Measurements from ENCODE around the gene RAB26. TPM values are rescaled to one million over a fixed set of nuclear protein-coding genes. Genes with fewer than 3 reads are reported as not detected.
A peak's percentile ranks its signal among the peaks of the same experiment; 100 is the strongest.
"Not testable (repeated sequence)": the region's sequence is repeated elsewhere in the genome, so short reads cannot be mapped to it uniquely, and the experiment has no call there.

Gene RAB26, protein sequence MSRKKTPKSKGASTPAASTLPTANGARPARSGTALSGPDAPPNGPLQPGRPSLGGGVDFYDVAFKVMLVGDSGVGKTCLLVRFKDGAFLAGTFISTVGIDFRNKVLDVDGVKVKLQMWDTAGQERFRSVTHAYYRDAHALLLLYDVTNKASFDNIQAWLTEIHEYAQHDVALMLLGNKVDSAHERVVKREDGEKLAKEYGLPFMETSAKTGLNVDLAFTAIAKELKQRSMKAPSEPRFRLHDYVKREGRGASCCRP
- total RNA-seq (1 to 10 TPM in 8 of 10 donors, under 1 TPM in 2; 0.74 to 4.3 (median 1.6) TPM), polyA plus RNA-seq (1 to 10 TPM in 1 of 2 donors, under 1 TPM in 1; 0.26 to 6.4 TPM)
- long read RNA-seq, donor 1, partial matches to known transcripts, result 0 of 6 reads
- long read RNA-seq, donor 1, other reads (novel, unspliced or antisense), result 6 of 6 reads
- long read RNA-seq, donor 2, partial matches to known transcripts, result 2 of 7 reads
- long read RNA-seq, donor 2, other reads (novel, unspliced or antisense), result 3 of 7 reads
- long read RNA-seq, donor 3, partial matches to known transcripts, result 0 of 11 reads
- long read RNA-seq, donor 3, other reads (novel, unspliced or antisense), result 11 of 11 reads

DNA sequence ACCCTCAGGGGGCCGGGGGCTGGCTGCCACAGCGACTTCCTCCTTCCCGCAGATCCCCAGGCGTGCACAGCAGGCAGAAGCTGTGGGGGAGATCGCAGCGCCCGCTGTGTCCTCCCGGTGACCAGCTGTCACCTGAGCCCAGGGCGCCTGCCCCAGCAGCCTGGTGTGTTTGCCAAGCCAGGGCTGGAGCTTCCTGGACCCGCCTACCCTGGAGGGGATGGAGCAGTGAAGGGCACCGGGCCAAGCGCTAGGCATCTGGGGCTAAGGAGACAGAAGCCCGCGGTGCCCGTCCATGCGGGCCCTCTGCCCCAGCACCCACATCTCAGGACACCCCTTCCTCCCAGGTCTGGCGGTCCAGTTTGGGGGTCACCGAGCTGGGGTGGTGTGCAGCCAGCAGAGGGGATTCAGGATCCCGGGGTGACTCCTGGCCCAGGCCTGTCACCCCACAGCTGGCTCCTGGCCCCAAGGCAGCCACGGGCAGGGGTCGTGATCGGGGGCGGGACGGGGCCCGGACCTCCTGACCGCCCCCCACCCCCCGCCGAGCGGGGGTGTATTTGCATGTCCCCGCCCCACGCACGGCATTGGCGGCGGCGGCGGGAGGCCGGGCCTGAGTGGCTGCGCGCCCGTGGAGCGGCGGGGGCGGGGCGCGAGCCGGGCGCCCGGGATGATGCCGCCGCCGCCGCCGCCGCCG lies at the start of gene RAB26:
Gene RAB26 (plus strand): TSS at position 645 of the 691 bp plus-strand sequence. CDS start 159 bp downstream, outside the sequence.
- DNase-seq, result peak; percentile 84
- peak within 1 kb of the TSS; percentile 29 to 64 (median 53) for H3K4me3 ChIP-seq
- peaks cover 0 to 18% (median 2%) of the 10 kb centered on the region in 9 donors for H3K36me3 ChIP-seq
- peaks cover 20 to 58% (median 52%) of the 10 kb centered on the region in 9 donors for H3K4me1 ChIP-seq
- TF ChIP-seq CTCF (IDR thresholded peaks at IDR 0.05), result no peak
- H3K9me3 ChIP-seq, result no peaks in the 10 kb centered on the region
- intact Hi-C loops (cut with DNase I), result loop anchor here in 2 of 10 donors (10.0 kb wide), 2 partner anchors 63 to 143 kb away; partner anchors contain the start of gene ZNF598 (in 1 of the 2)
- 9 to 10% methylated on average over 37 to 45 of the region's 55 CpGs for WGBS, 2 donors
- H3K27me3 ChIP-seq, result peaks cover 0 to 14% (median 0%) of the 10 kb centered on the region in 7 donors
- H3K27ac ChIP-seq, result peak within 1 kb of the TSS; percentile 13 to 91 (median 82)
- peak; percentile 82 to 93 (median 90) for ATAC-seq

DNA sequence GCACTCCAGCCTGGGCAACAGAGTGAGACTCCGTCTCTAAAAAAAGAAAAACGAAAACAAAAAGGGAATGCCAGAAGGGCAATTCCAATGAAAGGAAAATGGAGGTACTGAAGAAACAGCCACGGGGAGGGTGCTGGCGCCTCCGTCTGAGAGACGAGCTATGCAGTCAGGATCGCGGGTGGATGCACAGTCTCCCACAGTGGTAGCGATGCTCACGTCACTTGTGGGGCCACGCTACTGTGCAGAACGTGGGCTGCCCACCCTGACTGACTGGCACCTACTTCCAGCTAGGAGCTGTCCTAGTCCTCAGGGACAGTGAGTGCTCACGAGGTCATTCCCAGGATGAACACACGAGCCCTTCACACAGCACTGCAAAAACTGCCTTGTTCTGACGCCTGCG lies 46.8 kb upstream of the RAB26 start:
- DNase-seq; H3K4me1 ChIP-seq; H3K27me3 ChIP-seq; intact Hi-C loops (cut with DNase I); H3K27ac ChIP-seq; H3K9me3 ChIP-seq; ATAC-seq; H3K4me3 ChIP-seq: not testable (repeated sequence)
- H3K36me3 ChIP-seq, result peaks cover 0 to 83% (median 31%) of the 10 kb centered on the region in 9 donors
- 89 to 93% methylated on average over 12 of the region's 16 CpGs for WGBS, 2 donors

DNA sequence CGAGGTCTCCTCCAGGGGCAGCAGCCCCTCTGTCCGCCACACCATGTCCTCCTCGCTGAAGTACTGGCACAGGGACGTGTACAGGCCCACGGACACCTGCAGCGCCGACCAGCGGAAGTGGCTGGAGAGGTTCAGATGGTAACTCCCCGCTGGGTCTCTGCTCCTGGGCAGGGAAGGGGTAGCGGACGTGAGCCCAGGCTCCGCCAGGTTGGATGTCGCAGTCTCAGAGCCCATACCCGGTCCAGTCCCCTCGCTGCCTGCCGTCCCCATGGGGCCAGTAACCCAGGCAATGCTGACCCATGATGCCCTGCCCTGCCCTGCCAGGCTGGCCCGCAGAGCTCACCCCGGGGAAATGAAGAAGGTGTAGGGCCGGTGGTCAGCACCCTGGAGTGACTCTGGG lies 46.0 kb upstream of the RAB26 start:
- no peak for TF ChIP-seq CTCF (IDR thresholded peaks at IDR 0.05)
- ATAC-seq (no peak), DNase-seq (no peak)
- no peak overlapping the region for H3K27ac ChIP-seq
- peaks cover 0 to 2% (median 0%) of the 10 kb centered on the region in 9 donors for H3K4me1 ChIP-seq
- H3K9me3 ChIP-seq, result no peaks in the 10 kb centered on the region
- WGBS, 2 donors, result 92 to 94% methylated on average over 18 to 19 of the region's 19 CpGs
- H3K4me3 ChIP-seq, result no peak overlapping the region
- intact Hi-C loops (cut with DNase I), result no loop called here
- no peaks in the 10 kb centered on the region for H3K27me3 ChIP-seq
- peaks cover 0 to 81% (median 27%) of the 10 kb centered on the region in 9 donors for H3K36me3 ChIP-seq

- intact Hi-C loops (cut with DNase I); H3K4me1 ChIP-seq; H3K27ac ChIP-seq; H3K4me3 ChIP-seq; DNase-seq; H3K27me3 ChIP-seq; H3K9me3 ChIP-seq: not testable (repeated sequence)
- 93% methylated on average over 15 to 17 of the region's 20 CpGs for WGBS, 2 donors
- peak in 4 of 8 donors; percentile 12 to 46 (median 42) for ATAC-seq
- H3K36me3 ChIP-seq, result peaks cover 0 to 86% (median 34%) of the 10 kb centered on the region in 9 donors
These were observed 44.0 kb upstream of the RAB26 start for GRCh38 chr16:2104464-2104863.

- H3K4me1 ChIP-seq; ATAC-seq; intact Hi-C loops (cut with DNase I); H3K9me3 ChIP-seq; H3K27ac ChIP-seq; H3K27me3 ChIP-seq; DNase-seq; H3K4me3 ChIP-seq: not testable (repeated sequence)
- H3K36me3 ChIP-seq, result peaks cover 0 to 86% (median 27%) of the 10 kb centered on the region in 9 donors
- WGBS, 2 donors, result 96% methylated on average over 16 to 21 of the region's 21 CpGs
These were observed 43.1 kb upstream of the RAB26 start for GRCh38 chr16:2105291-2105690.

DNA sequence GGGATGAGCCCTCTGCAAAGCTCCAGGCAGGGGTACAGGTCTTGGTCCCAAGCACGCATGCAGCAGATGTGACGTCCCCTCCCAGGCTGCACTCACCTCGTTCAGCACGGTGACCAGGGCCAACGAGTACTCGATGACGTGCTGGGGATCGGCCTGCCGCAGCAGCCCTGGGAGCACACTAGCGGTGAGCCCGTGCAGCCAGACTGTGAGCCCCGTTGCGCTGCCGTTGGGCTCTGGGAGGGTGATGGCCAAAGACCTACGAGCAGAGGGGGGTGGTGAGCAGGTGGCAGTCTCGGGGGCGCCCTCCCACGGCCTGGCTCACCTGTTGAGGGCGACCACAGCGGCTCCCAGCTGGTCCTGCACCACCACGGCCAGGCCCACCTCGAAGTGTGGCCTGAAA lies 42.7 kb upstream of the RAB26 start:
- H3K4me3 ChIP-seq; H3K9me3 ChIP-seq; H3K4me1 ChIP-seq; DNase-seq; H3K27me3 ChIP-seq; ATAC-seq; intact Hi-C loops (cut with DNase I); H3K27ac ChIP-seq: not testable (repeated sequence)
- 80% methylated on average over 14 to 20 of the region's 22 CpGs for WGBS, 2 donors
- peaks cover 0 to 86% (median 26%) of the 10 kb centered on the region in 9 donors for H3K36me3 ChIP-seq

DNA sequence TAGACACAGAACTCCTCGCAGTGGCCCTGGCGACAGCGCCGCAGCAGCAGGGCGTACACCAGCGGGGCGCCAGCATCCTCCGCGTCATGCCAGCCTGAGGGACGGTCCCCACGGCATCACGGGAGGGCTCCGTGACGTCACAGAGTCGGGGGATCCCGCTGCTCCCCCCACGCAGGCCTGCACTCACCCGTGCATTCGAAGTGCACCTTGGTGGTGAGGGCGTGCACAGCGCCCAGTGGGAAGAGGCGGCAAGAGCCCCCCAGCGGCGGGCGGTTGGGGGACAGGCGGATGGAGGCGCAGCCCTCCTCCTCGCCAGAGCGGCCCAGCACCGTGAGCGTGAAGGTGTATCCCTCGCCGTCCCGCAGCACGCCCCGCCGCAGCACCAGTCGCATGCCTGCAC lies 42.2 kb upstream of the RAB26 start:
- H3K4me3 ChIP-seq; H3K27me3 ChIP-seq; H3K27ac ChIP-seq; H3K4me1 ChIP-seq; H3K9me3 ChIP-seq; ATAC-seq; intact Hi-C loops (cut with DNase I); DNase-seq: not testable (repeated sequence)
- peaks cover 0 to 86% (median 27%) of the 10 kb centered on the region in 9 donors for H3K36me3 ChIP-seq
- 95% methylated on average over 38 of the region's 38 CpGs for WGBS, 2 donors

DNA sequence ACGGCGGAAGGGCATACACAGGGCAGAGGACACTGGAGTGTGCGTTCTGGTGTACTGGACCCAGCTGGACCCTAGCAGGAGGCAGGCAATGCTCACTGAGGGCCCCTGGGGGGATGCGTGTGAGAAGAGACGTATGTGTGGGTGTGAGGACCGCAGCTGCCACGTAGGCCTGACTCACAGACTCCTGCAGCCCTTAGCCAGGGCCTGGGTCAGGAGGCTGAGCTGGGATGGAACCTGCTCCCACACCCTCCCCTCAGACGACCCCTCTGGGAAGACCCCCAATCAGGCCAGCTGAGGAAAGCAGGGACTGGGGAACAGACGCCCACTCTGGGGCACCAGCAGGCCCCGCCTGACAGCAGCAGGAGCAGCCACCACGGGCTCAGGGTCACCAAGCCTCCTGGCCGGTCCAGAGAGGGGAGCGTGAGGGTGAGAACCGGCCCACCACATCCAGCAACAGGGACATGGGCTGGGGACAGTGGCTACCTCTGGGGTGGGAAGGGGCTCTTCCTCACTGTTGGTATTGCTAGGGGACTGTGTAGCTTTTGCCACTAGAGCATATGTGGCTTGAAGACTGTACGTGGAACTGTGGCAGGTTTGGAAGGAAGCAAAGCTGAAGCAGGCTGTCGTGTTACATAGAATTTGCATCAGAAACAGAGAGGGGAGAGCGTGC lies 41.2 kb upstream of the RAB26 start:
- H3K27me3 ChIP-seq; DNase-seq; H3K27ac ChIP-seq; H3K4me3 ChIP-seq; H3K4me1 ChIP-seq; intact Hi-C loops (cut with DNase I); H3K9me3 ChIP-seq: not testable (repeated sequence)
- peak in 2 of 8 donors; percentile 7 to 25 for ATAC-seq
- H3K36me3 ChIP-seq, result peaks cover 0 to 86% (median 32%) of the 10 kb centered on the region in 9 donors
- WGBS, 2 donors, result 82 to 83% methylated on average over 17 of the region's 17 CpGs

Data from heart right ventricle (tissue), 16 donors.